ENCODE data around the gene FAM168B. TPM values are rescaled to one million over a fixed set of nuclear protein-coding genes. Genes with fewer than 3 reads are reported as not detected.

Gene FAM168B
- total RNA-seq, 1 experiment from 2014 or later = 81.4 TPM

DNA sequence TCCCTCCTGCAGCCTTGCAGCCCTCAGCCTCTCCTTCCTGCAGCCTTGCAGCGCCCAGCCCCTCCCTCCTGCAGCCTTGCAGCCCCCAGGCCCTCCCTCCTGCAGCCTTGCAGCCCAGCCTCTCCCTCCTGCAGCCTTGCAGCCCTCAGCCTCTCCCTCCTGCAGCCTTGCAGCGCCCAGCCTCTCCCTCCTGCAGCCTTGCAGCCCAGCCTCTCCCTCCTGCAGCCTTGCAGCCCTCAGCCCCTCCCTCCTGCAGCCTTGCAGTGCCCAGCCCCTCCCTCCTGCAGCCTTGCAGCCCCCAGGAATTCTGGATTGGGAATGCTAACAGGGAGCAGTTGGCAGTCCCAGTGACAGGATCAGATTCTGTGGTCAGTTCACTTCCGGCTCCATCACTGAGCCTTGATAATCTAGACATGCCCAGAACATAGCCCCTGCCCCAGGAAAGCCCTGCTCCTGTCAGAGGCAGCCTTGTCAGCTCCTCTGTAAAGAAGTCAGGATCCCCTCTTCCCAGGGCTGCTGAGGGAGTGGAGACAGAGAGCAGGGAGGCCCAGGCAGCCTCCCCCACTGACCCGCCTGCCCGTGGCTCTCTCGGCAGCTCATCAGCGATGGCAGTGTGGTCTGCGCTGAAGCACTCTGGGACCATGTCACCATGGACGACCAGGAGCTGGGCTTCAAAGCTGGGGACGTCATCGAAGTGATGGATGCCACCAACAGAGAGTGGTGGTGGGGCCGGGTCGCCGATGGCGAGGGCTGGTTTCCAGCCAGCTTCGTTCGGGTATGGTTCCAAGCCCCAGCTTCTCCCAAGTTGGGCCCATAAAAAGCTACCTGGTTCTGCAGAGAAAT is 54.8 kb downstream of the FAM168B start:
- Mint-ChIP-seq H3K27me3 (ENCODE audit: low read depth) (peaks cover 30% of the 10 kb centered on the region), H3K36me3 (ENCODE audit: insufficient read depth in 1 of 3, low read depth in 3 of 3) (peaks cover 0 to 4% (median 2%) of the 10 kb centered on the region in 3 experiments; a peak in 3 of 7 replicates), H3K4me1 (peaks cover 11 to 13% of the 10 kb centered on the region in 2 experiments), H3K9me3 (no peaks in the 10 kb centered on the region; a peak in 1 of 5 replicates), H3K27ac (no peak overlapping the region), H3K4me3 (no peak overlapping the region)
- no peak overlapping the region for H2BK20ac ChIP-seq (ENCODE audit: low read depth, low read length, poor library complexity, severe bottlenecking)
- H3K23ac ChIP-seq (ENCODE audit: insufficient read length, low read depth, low read length) = no peak overlapping the region
- peaks cover 8% of the 10 kb centered on the region for H3K23me2 ChIP-seq (ENCODE audit: insufficient read length, low read depth, low read length, poor library complexity, severe bottlenecking)
- no peak overlapping the region for H3K4me2 ChIP-seq (ENCODE audit: insufficient read depth, insufficient read length, low read length)
- H4K20me1 ChIP-seq (ENCODE audit: control insufficient read depth, insufficient read depth, insufficient read length) = peaks cover 2% of the 10 kb centered on the region
- DNase-seq = no peak
- H3T11ph ChIP-seq (ENCODE audit: low read length) = no peak overlapping the region
- no peak overlapping the region for H2BK12ac ChIP-seq (ENCODE audit: insufficient read length, low read depth, low read length)
- H3K27ac ChIP-seq (ENCODE audit: insufficient read length, low read depth, low read length) = no peak overlapping the region
- no peak overlapping the region; the same call in 1 of the 2 replicates for H3K14ac ChIP-seq (ENCODE audit: insufficient read depth, low read length)
- H2BK5ac ChIP-seq (ENCODE audit: insufficient read length, low read length) = no peak overlapping the region
- H3K4ac ChIP-seq (ENCODE audit: low read depth, low read length) = no peak overlapping the region
- H3K4me1 ChIP-seq (ENCODE audit: insufficient read depth, low read length) = no peaks in the 10 kb centered on the region
- WGBS (ENCODE audit: extremely low coverage, insufficient read length, low lambda C conversion rate) = no CpG with 5 or more reads among the region's 17 CpGs
- no peak overlapping the region for H3K18ac ChIP-seq (ENCODE audit: insufficient read length, low read depth, low read length)
- peaks cover 10% of the 10 kb centered on the region; the same call in 1 of the 2 replicates for H3K27me3 ChIP-seq (ENCODE audit: insufficient read depth, low read length)
- no peak overlapping the region for H3K9ac ChIP-seq (ENCODE audit: extremely low read depth, insufficient read length, low read length)
- no peaks in the 10 kb centered on the region for H3K79me2 ChIP-seq (ENCODE audit: insufficient read depth, low read length)
- no peak overlapping the region for H2AK5ac ChIP-seq (ENCODE audit: insufficient read length, low read length)
- H3K79me1 ChIP-seq (ENCODE audit: insufficient read depth, low read depth, low read length, poor library complexity, severe bottlenecking) = no peaks in the 10 kb centered on the region
- no peak overlapping the region for H2AFZ ChIP-seq (ENCODE audit: low read length)
- no peak overlapping the region for H3K56ac ChIP-seq (ENCODE audit: insufficient read length, low read depth, low read length)
- TF ChIP-seq, protein P1, sequence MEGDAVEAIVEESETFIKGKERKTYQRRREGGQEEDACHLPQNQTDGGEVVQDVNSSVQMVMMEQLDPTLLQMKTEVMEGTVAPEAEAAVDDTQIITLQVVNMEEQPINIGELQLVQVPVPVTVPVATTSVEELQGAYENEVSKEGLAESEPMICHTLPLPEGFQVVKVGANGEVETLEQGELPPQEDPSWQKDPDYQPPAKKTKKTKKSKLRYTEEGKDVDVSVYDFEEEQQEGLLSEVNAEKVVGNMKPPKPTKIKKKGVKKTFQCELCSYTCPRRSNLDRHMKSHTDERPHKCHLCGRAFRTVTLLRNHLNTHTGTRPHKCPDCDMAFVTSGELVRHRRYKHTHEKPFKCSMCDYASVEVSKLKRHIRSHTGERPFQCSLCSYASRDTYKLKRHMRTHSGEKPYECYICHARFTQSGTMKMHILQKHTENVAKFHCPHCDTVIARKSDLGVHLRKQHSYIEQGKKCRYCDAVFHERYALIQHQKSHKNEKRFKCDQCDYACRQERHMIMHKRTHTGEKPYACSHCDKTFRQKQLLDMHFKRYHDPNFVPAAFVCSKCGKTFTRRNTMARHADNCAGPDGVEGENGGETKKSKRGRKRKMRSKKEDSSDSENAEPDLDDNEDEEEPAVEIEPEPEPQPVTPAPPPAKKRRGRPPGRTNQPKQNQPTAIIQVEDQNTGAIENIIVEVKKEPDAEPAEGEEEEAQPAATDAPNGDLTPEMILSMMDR (conservative IDR thresholded peaks at IDR 0.05) = no peak
- H4K8ac ChIP-seq (replicated peaks; ENCODE audit: insufficient read length, low read depth, low read length) = no peak overlapping the region
- H4K91ac ChIP-seq (ENCODE audit: insufficient read length, low read depth, low read length) = no peak overlapping the region
- H4K5ac ChIP-seq (ENCODE audit: insufficient read length, low read depth, low read length) = no peak overlapping the region
- no peaks in the 10 kb centered on the region for H3K9me3 ChIP-seq (ENCODE audit: control insufficient read depth, low read depth, low read length)
- H2BK15ac ChIP-seq (ENCODE audit: low read depth, low read length) = no peak overlapping the region
- no peak overlapping the region for H2BK120ac ChIP-seq (ENCODE audit: low read depth, low read length, poor library complexity, severe bottlenecking)

Data from H9 (cell line).